Prostate gland (tissue), 2 donors: Measurements from ENCODE around the gene FAM163B.

Source experiments
- CTCF ChIP-seq, 4 experiments: fragments of 200-600 bp in 2 of 4; fragments of 450-650 bp in 2 of 4; sonication (generic) in 2 of 4; IDR thresholded peaks; 1 replicate in 3 of 4; 2 replicates in 1 of 4; pipeline ENCODE4 v1.5.1; 2016 to 2019; ENCODE audit warnings: antibody characterized with exemption in 4 of 4, mild to moderate bottlenecking in 2 of 4, moderate library complexity in 2 of 4
- POLR2A ChIP-seq: fragments of 450-650 bp; IDR thresholded peaks from one replicate; pipeline ENCODE4 v1.6.1; 2016; ENCODE audit warnings: antibody characterized with exemption, mild to moderate bottlenecking

DNA sequence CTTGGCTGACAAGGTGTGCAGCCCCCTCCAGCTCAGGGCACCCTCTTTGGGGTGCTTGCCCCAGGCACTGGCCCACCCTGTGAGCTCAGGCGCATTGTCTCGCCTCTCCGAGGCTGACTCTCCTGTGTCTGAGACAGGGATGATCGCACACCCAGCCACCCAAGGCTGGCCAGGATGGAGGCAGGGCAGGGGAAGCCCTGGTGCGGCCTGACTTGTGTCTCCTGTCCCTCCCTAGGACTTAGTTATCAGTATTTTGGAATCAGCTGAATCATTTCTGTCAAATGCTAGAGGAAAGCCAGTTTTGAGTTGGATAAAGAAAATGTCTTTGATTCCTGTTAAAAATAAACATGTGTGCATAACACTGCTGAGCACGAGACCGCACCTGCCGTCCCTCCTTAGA, 24.5 kb upstream of the FAM163B start:
- TF ChIP-seq CTCF (IDR thresholded peaks at IDR 0.05), result no peak
- no peak for TF ChIP-seq POLR2A
